Measurements from ENCODE around the gene CCND1.

CCND1 gene

DNA sequence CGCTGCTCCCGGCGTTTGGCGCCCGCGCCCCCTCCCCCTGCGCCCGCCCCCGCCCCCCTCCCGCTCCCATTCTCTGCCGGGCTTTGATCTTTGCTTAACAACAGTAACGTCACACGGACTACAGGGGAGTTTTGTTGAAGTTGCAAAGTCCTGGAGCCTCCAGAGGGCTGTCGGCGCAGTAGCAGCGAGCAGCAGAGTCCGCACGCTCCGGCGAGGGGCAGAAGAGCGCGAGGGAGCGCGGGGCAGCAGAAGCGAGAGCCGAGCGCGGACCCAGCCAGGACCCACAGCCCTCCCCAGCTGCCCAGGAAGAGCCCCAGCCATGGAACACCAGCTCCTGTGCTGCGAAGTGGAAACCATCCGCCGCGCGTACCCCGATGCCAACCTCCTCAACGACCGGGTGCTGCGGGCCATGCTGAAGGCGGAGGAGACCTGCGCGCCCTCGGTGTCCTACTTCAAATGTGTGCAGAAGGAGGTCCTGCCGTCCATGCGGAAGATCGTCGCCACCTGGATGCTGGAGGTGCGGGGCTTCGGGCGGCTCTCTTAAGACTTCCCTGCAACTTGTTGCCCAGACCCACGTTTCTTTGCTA lies at the start of gene CCND1:
Gene CCND1, plus strand, starts transcription at position 162 of the 587 bp plus-strand sequence. Its CDS starts 158 bp downstream, at position 320.
- peak; percentile 58 for DNase-seq (ENCODE audit: low spot score)

DNA sequence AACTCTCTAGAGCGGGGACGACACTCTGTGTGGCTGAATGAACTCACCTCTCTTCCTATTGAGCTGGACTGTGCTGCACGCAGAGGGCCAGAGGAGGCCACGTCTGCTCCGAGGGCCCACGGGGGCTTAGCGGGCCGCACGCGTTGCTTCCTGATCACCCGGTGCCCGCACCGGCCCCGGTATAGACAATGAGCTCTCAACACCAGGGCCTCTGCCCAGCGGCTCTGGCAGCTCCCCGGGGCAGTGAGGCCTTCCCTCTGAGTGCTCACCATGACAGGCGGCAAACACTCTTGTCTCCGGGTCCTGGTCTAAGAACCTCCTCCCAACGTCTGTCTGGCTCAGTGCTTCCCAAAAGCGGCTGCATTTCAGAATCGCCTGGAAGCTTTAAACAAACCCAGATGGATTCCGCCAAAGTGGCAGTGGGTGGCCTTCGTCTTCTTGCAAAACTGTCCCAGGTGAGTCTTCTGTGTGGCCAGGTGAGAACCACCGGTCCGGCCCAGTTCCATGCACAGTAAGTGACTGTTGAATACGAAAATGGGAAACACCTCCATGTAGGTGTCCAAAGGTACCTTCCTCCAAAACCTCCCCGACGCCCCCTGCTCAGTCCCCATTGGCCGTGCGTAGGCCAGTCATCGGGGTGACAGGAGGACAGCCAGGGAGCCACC lies 47.8 kb upstream of the CCND1 start:
- no peak for DNase-seq (ENCODE audit: low spot score)

DNA sequence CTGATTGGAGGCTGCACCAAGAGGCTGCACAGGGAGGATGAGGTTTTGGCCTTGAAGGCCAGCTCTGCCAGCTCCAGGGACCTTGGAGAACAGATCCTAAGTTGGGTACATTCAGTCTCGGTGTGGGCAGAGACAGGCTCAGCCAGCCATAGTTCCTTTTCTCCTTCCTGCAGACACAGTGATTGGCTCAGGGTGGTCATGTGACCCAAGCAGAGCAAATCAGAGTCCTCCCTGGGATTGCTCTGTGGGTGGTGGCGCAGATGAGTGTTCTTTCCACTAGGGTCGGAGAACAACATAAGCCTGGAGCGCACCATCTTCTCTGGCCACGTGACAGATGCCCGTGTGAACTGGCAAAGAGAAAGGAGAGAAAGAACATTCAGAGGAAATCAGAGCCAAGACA lies 47.1 kb upstream of the CCND1 start:
- DNase-seq (ENCODE audit: low spot score): no peak

DNA sequence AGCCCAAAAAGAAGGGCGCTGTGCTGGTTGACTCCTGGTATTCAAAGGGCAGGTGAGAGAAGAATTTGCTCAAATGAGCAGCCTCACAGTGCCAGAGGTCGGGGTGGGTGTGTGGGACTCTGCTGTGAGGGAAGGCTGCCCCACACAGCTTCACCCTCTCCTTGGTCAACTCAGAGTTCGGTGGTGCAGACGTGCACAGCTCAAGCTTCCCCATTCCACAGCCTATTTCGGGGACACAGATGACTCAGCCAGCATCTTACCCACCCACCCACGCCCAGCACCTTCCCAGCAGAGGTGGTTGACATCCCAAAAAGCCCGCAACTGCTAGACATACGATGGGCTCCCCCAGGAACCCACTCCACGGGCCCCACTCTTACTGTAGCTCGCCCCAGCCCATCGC lies 46.5 kb upstream of the CCND1 start:
- DNase-seq (ENCODE audit: low spot score): no peak

DNA sequence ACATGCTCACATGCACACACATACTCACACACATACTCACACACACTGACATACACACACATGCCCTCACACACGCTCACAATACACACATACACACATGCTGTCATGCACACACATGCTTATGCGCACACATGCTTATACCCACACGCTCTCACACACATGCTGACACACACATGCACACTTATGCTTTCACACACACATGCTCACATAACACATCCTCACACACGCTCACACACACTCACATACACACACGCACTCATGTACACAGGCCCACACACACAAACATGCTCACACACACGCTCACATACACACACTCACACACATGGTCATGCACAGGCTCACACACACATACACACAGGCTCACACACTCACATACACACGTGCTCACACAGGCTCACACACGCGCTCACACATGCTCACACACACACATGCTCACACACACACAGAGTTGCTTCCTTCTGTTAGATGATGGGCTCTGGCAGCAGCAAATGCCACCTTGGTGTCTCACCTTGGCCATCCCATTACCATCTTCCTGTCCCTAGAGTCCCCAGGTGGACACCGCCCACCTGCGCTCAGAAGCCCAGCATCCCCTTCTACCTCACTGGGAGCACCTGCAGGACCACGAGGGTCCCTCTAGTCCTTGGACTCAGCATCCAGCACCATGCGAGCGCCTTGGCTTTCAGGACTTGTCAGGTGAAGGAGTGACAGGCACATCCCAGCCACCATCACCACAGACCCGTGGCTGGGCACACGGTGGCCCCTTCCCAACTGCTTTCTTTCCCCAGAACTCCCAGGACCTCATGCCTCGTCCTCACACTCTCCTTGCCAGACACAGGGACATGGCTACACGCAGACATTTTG lies 44.9 kb upstream of the CCND1 start:
- DNase-seq (ENCODE audit: low spot score): no peak

DNA sequence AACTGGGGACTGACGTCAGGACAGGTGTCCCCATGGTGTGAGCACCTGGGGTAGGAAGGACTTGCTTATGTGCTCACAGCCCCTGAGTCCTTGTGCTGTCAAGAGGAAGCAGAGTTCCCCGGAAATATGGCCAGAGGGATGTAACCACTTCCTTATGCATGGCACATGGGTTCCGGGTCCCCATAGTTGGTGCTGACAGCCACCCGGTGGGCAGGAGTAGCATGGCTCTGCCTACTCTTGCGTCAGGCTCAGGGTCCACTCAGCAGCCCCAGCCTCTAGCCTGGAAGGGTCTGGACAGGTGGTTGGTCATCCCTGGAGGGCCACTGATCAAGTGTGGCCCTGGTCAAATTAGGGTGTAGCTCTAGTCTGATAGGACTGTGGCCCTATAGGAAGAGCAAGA lies 42.8 kb upstream of the CCND1 start:
- no peak for DNase-seq (ENCODE audit: low spot score)

DNA sequence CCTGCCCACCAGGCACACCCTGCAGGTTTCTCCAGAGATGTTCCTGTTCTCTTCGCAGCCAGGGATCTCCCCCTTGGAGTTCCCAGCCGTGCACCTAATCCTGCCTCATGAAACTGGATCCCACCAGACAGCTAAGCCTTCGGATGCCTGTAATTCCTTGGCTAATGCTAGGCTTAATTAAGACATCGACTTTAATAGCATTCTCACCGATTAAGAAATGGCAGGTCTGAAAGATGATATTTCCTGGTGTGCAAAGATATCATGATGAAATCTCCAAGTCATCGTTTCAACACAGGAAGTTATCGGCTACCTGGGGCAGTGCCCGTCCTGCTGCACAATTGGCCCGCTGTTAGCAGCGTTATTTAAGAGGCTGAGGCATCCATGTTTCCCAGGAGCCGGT lies 41.5 kb upstream of the CCND1 start:
- DNase-seq (ENCODE audit: low spot score): no peak

DNA sequence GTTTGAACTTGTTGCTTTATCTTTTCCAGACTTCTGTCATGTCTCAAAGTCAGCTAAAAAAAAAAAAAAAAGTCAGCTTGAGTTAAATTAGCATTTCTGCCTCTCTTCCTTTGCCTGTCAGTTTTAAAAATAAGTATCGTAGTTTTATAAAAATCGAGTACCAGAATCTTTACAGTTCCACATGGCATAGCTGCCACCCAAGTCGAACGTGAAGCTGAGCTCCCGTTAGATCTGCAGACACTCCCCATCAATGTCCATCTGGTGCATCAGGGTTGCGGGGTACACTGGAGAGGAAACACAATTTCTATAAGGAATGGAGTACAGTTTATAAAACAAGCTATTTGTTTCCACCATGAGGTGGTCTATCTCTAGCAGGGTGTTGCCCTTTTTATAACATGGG lies 41.0 kb upstream of the CCND1 start:
- DNase-seq (ENCODE audit: low spot score): no peak

DNA sequence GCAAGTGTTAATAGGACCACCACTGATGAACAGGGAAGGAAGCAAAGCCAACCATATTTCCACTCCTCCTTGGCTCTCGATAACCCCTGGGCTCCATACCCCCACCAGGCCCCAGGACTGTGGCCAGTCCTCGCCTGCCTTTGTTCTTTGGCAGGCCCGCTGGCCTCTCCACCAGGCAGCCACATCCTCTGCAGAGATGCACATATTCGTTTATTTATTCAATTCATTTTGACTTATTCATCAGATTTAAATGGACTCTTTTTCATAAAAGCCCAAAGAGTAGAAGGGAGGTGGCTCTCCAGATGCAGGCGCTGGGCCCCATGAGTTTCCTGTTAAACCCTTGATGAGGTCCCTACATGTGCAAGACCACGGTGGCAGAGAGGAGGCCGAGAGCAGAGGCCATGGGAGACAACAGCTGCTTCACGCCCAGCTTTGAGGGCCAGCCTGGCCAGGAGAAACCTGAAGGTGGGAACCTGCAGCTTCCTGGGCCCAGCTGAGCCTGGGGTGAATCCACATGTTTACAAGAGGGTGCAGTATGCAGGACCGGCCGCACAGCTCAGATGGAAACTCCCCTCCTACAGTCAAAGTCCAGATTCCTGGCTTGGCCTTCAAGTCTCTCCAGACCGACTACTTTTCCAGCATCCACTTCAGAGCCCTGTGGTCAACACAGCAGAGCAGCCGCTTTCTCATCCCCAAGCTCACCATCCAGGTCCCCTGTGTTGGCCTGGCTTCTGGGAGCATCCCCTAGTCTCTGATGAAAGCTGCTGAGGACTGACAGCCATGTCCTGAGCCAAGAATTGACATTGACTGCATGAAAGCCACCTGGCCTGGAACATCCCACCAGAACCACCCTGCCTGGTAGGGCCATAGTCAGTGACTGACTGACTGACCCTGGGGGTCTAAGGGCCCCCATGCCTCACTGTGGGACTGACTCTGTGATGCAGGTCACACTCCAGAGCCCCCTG lies 39.7 kb upstream of the CCND1 start:
- no peak for DNase-seq (ENCODE audit: low spot score)

DNA sequence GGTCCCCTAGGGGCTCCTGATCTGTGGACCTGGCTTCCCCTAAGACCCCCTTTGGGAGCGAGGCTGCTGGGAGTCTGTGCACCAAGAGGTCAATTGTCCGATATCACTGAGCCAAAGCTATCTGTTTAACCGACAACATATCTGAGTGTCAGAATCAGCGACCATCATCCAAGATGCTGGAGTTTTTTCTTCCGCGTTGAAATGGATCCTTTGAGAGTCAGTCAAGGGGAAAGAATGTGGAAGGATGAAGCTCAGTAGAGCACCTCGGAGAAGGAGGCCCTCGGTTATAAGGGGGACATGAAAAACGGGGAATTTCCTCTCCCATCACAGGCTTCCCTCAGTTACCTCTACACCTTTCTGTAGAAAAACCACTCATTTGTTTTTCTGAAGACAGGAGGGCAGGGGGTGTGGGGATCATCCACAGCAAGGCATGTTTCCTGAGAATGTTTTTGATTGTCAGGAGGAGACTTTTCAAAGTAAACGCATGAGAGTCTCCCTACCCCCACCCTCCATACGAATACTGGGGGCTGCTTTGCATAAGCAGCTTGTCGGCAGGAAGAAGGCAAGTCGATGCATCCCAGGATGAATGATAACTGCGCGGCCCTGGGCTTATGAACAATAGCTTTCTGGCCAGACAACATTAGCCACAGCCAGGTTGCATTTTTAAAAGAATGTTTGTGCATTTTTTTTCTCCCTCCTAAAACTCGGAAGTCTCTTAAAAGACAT lies 37.7 kb upstream of the CCND1 start:
- no peak for DNase-seq (ENCODE audit: low spot score)

DNA sequence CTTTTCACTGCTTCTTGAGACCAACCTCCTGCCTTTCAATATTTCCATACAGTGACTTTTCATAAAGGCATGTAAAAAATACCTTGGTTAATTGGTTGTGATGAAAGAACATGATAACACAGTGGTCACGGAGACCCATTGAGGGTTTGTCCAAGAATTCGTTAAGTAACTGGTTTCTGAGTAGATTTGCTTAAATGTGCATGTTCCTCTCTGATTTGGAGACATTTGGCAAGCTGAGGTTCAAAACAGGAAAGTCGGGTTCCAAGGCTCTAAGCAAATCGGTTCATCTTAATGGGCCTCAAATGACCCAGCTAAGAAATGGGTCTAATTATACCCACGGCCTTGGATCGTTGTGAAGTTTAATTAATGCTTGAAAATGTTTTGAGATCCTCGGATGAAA lies 36.9 kb upstream of the CCND1 start:
- DNase-seq (ENCODE audit: low spot score): no peak

DNA sequence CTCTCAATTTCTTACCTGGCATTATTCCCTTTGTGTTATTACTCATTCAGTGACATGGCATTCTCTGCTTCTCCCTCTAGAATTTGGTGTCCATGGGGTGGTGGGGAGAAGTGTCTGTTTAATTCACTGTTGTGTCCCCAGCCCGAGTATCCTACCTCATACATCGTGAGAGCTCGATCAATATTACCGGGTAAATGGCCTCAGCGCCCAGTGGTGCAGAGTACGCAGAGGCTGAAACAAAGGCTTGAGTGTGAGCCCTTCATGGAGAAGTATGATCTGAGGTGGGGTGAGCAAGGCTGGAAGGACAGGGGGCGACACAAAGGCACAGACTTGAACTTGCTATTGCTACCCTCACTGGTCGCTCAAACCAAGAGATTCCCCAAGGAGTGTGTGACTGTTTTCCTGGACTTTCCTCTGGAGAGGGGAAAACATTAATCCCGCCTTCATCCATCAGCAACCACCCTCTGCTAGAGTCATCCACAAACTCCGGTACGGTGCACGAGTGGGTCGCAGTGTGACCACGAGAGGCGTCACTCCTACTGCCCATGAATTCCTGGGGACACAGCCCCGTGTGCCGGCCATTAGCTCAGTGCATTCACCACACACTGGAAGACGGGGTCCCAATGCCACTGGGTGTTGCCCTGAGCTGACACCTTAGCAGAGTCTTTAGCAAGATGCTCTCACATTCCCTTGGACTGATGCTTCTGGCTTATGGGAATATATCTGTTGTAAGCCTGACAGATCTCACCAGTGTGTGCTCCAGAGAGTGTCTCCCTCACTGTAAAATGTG lies 35.0 kb upstream of the CCND1 start:
- DNase-seq (ENCODE audit: low spot score): no peak

DNA sequence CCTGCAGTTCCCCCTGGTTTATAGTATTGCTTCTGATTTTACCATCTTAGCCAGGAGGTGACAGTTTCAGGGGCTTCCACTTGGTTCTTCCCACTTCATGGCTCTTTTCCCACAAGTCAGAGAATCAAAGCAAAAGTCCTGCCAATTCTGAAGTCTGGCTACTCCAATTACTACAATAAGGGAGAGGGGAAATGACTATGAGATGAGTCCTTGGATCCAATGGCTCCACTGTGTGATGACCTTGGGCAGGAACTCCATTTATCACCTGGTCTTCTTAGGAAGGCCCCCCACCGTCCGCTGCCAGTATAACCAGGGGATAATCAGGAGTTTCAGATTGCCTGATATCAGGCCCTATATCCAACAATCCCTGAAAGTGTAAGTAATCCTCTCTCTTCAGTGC lies 31.6 kb upstream of the CCND1 start:
- DNase-seq (ENCODE audit: low spot score): no peak

DNA sequence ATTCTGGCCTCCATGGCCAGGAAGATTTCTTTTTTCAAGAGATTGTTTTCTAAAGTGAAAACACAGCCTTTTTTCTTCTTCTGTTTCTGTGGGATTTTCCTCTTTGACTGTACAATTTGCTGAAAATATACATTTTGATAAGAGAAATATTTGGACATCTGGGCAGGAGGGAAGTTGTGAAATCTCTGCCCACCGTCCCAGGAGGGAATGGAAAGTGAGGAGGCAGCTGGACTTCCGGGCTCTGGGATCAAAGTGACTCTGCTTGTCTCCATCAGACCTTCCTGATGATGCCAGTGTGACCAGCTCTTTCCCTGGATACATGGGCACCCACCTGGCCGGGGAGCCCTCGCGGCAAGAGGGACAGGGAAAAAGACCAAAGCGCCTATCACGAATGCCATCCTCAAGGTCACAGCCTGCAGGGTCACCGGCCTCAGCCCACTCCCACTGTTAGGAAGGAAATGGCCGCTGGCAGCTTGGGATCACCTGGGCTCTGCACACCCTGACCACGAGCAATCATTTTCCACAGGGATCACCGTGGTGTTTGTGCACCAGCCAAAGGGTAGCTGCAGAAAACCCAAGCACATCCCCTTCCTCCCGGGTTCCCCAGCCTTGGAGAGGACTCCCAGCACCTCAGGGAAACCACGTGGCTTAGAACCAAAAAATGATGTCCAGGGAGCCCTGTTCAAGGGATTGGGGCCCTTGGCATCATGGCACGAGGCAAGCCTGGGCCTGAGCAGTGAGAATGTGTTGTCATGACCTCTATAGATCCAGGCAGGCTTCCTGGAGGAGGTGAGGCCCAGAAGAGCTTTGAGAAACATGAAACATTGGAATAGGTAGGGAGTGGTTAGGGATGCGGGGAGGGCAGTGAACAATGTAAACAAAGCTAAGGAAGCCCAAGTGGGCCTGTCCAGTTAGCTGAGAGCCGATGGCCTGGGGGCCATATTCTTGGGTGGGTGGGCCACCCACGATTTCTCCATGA lies 29.1 kb upstream of the CCND1 start:
- DNase-seq (ENCODE audit: low spot score): no peak

DNA sequence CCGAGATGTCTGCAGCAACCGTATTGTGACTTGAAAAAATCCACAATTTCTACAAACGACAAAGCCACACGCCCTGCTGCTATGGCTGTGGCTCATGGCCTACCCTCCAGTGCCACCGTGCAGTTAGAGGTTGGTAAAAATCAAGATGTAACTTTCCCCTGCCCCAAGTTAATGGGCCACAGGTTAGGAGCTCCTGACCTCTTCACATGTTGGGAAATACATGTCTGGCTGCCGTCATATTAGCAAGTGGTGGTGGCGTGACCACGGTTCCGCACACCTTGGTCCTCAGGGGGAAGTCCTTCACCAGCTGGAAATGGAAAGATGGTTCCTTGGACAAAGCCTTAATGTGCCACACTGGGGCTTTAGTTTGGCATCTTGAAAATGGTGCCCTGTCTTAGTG lies 27.4 kb upstream of the CCND1 start:
- DNase-seq (ENCODE audit: low spot score): no peak

DNA sequence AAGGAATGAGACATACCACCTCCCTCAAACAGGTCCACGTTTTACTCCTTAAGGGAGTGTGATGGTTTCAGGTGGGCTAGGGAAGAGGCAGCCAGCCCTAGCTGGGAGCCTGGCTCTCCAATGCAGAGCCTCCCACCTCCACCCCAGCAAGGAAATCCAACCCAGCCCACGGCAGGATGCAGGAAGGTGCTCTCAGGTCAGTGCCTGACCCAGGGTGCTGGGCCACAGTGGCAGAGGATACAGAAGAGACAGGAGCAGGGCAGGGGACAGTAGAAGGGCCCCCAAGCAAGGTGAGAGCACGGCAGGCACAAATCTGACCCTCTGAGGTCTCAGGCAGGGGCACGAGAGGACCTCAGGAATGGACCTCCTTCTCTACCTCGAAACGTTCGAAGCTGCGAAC lies 26.9 kb upstream of the CCND1 start:
- DNase-seq (ENCODE audit: low spot score): no peak

DNA sequence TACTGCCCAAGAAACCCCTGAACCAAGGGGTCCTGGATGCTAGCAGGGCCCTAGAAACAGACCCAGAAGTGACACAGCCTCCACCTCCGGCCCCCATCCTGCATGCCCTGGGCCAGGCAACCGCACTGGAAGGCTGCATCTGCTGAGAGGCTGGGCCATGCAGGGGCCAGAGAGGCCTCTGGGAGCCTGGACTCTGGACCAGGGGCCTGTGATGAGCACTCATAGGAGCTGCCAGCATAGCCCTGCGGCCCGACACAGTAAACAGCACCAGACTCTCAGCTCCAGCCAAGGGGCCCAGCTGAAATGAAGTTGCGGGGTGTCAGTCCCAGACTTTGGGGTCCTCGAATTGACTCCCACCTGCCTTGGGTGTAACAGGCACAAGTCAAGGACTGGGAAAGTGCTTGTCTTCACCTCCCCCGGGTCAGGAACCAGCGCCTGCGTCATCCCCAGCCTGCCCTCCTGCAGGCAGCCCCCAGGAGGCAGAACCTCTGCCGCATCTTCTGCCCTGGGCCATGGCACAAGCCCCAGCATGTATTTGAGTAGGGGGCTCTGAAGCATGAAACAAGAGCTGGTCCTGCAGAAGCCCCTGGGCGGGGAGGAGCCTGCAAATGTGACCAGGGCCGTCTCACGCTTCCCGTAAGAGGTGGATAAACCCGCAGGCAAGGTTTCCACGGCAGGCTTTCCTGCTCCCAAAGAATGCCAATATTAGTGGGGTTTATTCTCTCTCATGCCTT lies 25.2 kb upstream of the CCND1 start:
- no peak for DNase-seq (ENCODE audit: low spot score)

DNA sequence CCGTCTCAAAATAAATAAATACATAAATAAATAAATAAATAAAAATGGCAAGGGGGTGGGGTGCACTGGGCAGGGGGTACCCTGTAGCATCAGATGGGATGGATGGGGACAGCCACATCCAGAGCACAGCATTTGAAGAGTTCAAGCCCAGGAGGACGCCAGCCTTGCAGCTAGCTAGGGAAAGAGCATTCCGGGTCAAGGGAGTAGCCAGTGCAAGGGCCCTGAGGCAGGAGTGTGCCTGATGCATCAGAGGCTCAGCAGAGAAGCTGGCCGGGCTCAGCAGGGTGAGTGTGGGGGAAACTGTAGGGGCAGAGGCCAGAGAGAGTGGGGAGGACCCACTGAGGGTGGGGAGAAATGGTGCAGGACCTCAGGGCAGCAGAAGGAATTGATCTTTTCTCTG lies 23.7 kb upstream of the CCND1 start:
- DNase-seq (ENCODE audit: low spot score): no peak

DNA sequence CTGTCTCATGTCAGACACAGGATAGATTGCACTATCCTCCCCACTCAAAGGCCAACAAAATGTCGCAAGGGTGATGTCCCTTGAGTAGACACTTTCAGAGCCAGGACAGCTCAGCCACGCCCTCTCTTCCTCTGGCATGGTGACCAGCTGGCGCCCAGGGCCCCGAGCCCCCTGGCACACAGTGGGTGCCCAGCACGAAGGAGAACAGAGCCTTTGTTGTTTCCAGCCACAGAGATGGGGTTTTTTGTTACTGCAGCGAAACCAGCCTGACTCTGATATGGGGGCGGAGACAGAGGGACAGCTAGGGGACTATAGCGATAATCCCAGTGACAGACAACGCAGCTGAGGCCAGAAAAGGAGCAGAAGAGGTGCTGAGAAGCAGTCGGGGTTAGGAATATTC lies 23.3 kb upstream of the CCND1 start:
- no peak for DNase-seq (ENCODE audit: low spot score)
